ENCODE measurements around the gene MALRD1.

- no peak for TF ChIP-seq POLR2A (IDR thresholded peaks at IDR 0.05; ENCODE audit: control extremely low read depth in 1 of 2, low read depth in 2 of 2, low read length in 2 of 2)
- TF ChIP-seq CEBPB (IDR thresholded peaks at IDR 0.05; ENCODE audit: low read depth, low read length) = no peak
- TF ChIP-seq BRCA1 (IDR thresholded peaks at IDR 0.05; ENCODE audit: low read depth, low read length) = no peak
- TF ChIP-seq SIRT6 (IDR thresholded peaks at IDR 0.05; ENCODE audit: low read length) = no peak
- TF ChIP-seq PHF8 (conservative IDR thresholded peaks at IDR 0.05; ENCODE audit: low read depth, low read length) = no peak
- no peak for TF ChIP-seq CREB1 (IDR thresholded peaks at IDR 0.05)
- TF ChIP-seq MAFK (IDR thresholded peaks at IDR 0.05; ENCODE audit: low read depth, low read length) = no peak
- TF ChIP-seq RAD21 (IDR thresholded peaks at IDR 0.05 in 1 of 2, conservative IDR thresholded peaks at IDR 0.05 in 1 of 2; ENCODE audit: low read depth in 2 of 2, low read length in 2 of 2) = no peak
- no peak for TF ChIP-seq TEAD4 (IDR thresholded peaks at IDR 0.05; ENCODE audit: low read depth, low read length)
- no peak for TF ChIP-seq CTCF (IDR thresholded peaks at IDR 0.05; ENCODE audit: control extremely low read depth in 1 of 3, insufficient read depth in 1 of 3, low read depth in 1 of 3, low read length in 3 of 3)
These were observed 367.6 kb downstream of the MALRD1 start for GRCh38 chr10:19416164-19416563.
